ENCODE measurements around the gene COL24A1. TPM values are rescaled to one million over a fixed set of nuclear protein-coding genes. Genes with fewer than 3 reads are reported as not detected.

The COL24A1 gene
- total RNA-seq (0.35 and 0.54 TPM in 2 replicates), polyA plus RNA-seq (0.32 and 0.99 TPM in 2 replicates)

DNA sequence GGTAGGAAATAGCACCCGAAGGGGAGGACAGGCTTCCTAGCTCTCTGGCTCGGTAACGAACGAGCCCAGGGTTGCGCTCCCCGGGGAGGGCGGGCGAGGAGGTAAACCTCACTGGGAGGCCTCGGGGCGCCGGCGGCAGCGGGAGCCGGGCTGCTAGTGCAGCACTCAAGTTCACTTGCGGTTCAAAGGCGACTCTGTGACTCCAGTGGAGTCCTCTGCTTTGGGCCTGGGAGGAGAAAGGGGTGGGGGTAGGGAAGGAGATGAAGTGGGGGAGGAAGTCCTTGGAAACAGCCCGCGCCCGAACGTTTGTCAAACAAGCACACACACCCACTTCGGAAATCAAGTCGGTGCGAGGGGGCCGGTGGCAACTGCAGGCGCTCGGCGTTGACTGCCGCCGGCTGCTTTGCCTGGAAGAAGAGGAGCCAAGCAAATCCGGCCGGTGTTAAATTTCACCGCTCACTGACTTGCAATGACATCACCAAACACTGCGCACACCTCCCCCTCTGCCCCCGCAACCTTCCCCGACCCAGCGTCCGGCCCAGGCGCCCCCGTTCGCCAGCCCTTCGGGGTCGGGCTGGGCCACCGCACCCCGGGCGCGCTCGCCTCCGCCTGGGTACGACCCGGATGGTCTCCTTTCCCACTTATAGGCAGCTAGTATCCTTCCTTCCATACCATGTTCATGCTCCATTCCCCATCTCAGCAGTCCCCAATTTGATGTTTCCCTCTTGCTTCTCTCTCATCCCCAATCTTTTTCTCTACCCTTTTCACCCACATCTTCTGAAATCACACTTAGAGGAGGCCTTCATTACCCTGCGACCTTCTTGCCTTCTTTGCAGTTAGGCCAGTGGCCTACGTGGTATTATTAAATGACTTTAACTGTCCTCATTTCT is at the start of gene COL24A1:
COL24A1 (minus strand) TSS at position 207 of the 890 bp plus-strand sequence. CDS start 376 bp downstream, outside the sequence.
- Histone ChIP-seq H3K4me3 (peak within 1 kb of the TSS; percentile 28), H3K27ac (no peak within 1 kb of the TSS), H3K4me1 (ENCODE audit: low read depth) (peaks cover 6% of the 10 kb centered on the region), H3K36me3 (no peaks in the 10 kb centered on the region), H3K27me3 (peaks cover 40% of the 10 kb centered on the region), H3K9me3 (ENCODE audit: low read depth) (no peaks in the 10 kb centered on the region)
- TF ChIP-seq, protein P1, sequence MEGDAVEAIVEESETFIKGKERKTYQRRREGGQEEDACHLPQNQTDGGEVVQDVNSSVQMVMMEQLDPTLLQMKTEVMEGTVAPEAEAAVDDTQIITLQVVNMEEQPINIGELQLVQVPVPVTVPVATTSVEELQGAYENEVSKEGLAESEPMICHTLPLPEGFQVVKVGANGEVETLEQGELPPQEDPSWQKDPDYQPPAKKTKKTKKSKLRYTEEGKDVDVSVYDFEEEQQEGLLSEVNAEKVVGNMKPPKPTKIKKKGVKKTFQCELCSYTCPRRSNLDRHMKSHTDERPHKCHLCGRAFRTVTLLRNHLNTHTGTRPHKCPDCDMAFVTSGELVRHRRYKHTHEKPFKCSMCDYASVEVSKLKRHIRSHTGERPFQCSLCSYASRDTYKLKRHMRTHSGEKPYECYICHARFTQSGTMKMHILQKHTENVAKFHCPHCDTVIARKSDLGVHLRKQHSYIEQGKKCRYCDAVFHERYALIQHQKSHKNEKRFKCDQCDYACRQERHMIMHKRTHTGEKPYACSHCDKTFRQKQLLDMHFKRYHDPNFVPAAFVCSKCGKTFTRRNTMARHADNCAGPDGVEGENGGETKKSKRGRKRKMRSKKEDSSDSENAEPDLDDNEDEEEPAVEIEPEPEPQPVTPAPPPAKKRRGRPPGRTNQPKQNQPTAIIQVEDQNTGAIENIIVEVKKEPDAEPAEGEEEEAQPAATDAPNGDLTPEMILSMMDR (IDR thresholded peaks at IDR 0.05; ENCODE audit: low read depth, low read length) = no peak
- peak; percentile 73 to 81 for DNase-seq (ENCODE audit: low read depth in 1 of 2, low spot score in 1 of 2)

DNA sequence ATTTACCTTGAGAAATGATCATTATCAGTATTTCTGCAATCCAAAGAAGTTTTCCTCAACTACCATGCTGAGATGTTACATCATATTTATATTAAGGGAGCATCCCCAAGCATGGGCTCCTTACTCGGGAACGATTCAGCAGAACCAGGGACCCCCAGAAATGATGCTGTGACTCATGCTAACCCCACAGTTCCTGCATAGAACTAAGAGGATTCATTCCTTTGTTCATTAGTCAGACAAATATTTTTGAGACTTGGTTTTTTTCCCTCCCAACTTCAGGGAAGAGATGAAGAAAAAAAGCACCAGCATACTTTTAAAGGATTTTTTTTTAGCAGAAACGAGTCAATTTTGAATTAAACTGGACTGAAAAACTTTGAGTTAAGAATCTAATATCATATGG is 49.2 kb upstream of the COL24A1 start:
- Histone ChIP-seq H3K4me1 (ENCODE audit: low read depth) (no peaks in the 10 kb centered on the region), H3K27me3 (no peaks in the 10 kb centered on the region), H3K27ac (no peak overlapping the region), H3K4me3 (no peak overlapping the region), H3K36me3 (no peaks in the 10 kb centered on the region), H3K9me3 (ENCODE audit: low read depth) (no peaks in the 10 kb centered on the region)
- DNase-seq (ENCODE audit: low read depth in 1 of 2, low spot score in 1 of 2) = no peak
- TF ChIP-seq, protein P1 (IDR thresholded peaks at IDR 0.05; ENCODE audit: low read depth, low read length) = no peak

DNA sequence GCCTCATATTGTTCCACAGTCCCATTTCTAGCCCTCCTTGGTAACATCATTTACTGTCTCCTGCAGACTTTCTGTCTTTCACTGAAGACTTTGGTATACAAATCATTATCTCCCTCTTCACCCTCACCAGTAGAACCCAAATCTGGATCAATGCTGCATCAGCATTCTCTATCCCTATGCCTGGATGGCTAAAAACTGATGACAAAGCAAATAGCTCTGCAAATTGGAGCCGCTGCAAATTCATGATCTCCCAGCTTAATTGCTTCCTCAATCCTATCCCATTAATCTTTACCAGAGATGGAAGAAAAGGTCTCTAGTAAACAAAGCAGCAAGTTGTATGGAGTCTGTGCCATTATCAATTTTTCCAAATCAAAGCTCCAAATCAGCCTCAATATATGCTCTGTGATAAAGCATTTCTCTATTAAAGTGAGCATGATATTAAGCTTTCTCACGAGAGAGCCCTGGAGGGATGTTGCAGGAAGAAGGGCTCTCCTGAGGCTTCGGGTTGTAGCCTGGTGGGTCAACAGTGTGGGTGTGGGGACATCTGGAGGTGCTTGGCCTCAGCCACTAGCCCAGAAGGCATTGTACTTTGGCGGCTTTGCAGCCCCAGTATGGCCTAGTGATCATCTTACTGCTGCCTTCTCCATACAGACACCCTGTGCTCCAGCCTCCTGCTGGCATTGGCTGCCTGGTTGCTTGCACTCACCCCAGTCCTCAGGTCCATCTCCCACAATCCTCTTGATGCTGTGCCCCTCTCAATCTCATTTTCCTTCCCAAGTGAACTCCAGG is 46.2 kb upstream of the COL24A1 start:
- Histone ChIP-seq H3K4me1 (ENCODE audit: low read depth) (peaks cover under 1% of the 10 kb centered on the region), H3K36me3 (no peaks in the 10 kb centered on the region), H3K27ac (no peak overlapping the region), H3K9me3 (ENCODE audit: low read depth) (no peaks in the 10 kb centered on the region), H3K4me3 (no peak overlapping the region), H3K27me3 (no peaks in the 10 kb centered on the region)
- no peak for DNase-seq (ENCODE audit: low read depth in 1 of 2, low spot score in 1 of 2)
- TF ChIP-seq, protein P1 (IDR thresholded peaks at IDR 0.05; ENCODE audit: low read depth, low read length) = no peak

DNA sequence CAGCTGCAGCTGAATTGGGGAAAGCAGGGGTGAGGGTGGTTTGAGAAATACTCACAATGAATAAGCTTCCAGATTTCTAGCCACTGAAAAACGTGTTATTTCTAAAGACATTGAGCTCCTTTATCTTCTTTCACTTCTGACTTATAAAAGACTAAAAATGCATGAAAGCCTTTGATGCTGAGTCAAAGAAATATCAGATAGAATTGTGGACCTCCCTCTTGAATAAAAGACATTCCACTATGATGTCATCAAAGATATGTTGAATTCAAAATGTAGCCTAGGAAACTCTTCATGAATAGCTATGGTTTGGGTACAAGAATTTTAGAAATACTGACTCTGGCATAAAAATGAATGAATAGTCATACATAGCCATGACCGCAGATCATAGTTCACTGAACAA is 44.7 kb upstream of the COL24A1 start:
- Histone ChIP-seq H3K27ac (no peak overlapping the region), H3K27me3 (no peaks in the 10 kb centered on the region), H3K9me3 (ENCODE audit: low read depth) (no peaks in the 10 kb centered on the region), H3K36me3 (no peaks in the 10 kb centered on the region), H3K4me1 (ENCODE audit: low read depth) (peaks cover 11% of the 10 kb centered on the region), H3K4me3 (no peak overlapping the region)
- peak in 1 of 2 donors; percentile 23 for DNase-seq (ENCODE audit: low read depth in 1 of 2, low spot score in 1 of 2)
- TF ChIP-seq, protein P1 (IDR thresholded peaks at IDR 0.05; ENCODE audit: low read depth, low read length) = no peak

DNA sequence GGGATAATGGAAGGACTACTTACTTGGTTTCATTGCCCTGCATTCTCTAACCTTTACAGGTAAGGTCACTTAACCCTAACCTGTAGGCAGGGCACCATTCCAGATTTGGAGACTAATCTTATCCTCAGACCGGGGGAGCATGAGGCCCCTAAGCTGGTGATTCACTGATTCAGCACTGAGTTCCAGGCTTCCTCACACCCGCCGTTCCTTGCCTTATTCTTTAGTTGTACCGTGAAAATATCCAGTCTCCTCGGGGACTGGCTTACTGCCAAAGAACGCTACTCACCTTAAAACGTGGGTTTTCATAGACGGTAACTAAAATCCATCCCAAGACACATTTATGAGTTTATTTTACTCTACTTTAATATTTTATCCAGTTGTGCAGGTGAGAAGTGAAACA is 44.3 kb upstream of the COL24A1 start:
- no peak overlapping the region for H3K27ac ChIP-seq

More for the DNA sequence above, 44.3 kb upstream of the COL24A1 start:
- DNase-seq (ENCODE audit: low read depth in 1 of 2, low spot score in 1 of 2) = peak in 1 of 2 donors; percentile 31
- no peaks in the 10 kb centered on the region for H3K27me3 ChIP-seq
- TF ChIP-seq, protein P1 (IDR thresholded peaks at IDR 0.05; ENCODE audit: low read depth, low read length) = no peak
- no peaks in the 10 kb centered on the region for H3K36me3 ChIP-seq
- H3K4me1 ChIP-seq (ENCODE audit: low read depth) = peaks cover 11% of the 10 kb centered on the region
- no peaks in the 10 kb centered on the region for H3K9me3 ChIP-seq (ENCODE audit: low read depth)
- H3K4me3 ChIP-seq = no peak overlapping the region
